Choroid plexus epithelial cell (primary cell): ENCODE measurements around the gene RFPL4A.
"Not testable (repeated sequence)": the region's sequence is repeated elsewhere in the genome, so short reads cannot be mapped to it uniquely, and the experiment has no call there.

Experiments
- DNase-seq: peaks from one replicate; pipeline ENCODE4 v3.0.0-alpha.2; 2010; ENCODE audit warnings: low read depth
- H3K4me3 ChIP-seq: 2 replicates; pipeline ENCODE4 v1.5.1; 2011; ENCODE audit warnings: low read depth, mild to moderate bottlenecking, control low read depth, low read length, moderate library complexity
- TF ChIP-seq, protein P1 (sequence below): conservative IDR thresholded peaks from 2 replicates; pipeline ENCODE4 v1.5.1; 2011; ENCODE audit warnings: low read depth, mild to moderate bottlenecking, control low read depth, inconsistent platforms, low read length, moderate library complexity

Gene RFPL4A

GRCh38 chr19:55758797-55759196, at the start of gene RFPL4A:
Gene RFPL4A (plus strand): TSS chr19:55759097. CDS start chr19:55761801, 2,704 bp downstream.
- not testable (repeated sequence) for DNase-seq, H3K4me3 ChIP-seq

- TF ChIP-seq, protein P1, sequence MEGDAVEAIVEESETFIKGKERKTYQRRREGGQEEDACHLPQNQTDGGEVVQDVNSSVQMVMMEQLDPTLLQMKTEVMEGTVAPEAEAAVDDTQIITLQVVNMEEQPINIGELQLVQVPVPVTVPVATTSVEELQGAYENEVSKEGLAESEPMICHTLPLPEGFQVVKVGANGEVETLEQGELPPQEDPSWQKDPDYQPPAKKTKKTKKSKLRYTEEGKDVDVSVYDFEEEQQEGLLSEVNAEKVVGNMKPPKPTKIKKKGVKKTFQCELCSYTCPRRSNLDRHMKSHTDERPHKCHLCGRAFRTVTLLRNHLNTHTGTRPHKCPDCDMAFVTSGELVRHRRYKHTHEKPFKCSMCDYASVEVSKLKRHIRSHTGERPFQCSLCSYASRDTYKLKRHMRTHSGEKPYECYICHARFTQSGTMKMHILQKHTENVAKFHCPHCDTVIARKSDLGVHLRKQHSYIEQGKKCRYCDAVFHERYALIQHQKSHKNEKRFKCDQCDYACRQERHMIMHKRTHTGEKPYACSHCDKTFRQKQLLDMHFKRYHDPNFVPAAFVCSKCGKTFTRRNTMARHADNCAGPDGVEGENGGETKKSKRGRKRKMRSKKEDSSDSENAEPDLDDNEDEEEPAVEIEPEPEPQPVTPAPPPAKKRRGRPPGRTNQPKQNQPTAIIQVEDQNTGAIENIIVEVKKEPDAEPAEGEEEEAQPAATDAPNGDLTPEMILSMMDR = no peak
- H3K4me3 ChIP-seq = no peak overlapping the region
- no peak for DNase-seq
These were observed 47.2 kb upstream of the RFPL4A start for GRCh38 chr19:55711719-55712118.

DNA sequence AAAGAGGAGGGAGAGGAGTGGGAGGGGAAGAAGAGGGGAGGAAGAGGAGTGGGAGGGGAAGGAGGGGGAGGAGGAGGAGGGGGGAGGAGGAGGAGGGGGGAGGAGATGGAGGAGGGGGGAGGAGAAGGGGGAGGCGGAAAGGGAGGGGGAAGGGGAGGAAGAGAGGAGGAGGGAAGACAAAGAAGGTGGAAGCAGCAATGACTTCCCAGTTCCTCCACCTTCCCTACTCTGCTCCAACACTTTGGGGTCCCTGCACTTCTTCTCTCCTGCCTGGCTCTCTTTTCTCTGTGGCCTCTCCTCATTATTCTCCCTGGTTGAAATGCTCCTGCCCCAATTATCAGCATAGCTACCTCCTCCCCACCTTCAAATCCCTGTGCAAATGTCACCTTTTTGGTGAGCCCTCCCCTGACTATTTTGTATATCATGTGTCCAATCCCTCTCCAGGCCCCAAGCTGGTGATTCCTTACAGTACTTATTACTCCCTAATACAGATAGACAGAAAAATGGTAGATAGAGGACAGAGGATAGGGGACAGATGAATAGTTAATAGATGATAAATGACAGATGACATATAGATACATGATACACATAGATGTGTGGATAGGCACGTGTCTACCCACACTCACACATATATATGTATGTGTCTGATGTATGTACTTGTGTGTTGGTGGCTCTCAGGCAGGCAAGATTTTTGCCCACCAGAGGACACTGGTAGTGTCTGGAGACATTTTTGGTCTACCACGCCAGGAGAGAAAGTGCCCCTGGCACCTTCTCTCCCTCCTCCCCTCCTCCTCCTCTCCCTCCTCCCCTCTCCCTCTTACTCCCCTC, 45.9 kb upstream of the RFPL4A start:
- TF ChIP-seq, protein P1 = no peak
- H3K4me3 ChIP-seq = no peak overlapping the region
- no peak for DNase-seq

DNA sequence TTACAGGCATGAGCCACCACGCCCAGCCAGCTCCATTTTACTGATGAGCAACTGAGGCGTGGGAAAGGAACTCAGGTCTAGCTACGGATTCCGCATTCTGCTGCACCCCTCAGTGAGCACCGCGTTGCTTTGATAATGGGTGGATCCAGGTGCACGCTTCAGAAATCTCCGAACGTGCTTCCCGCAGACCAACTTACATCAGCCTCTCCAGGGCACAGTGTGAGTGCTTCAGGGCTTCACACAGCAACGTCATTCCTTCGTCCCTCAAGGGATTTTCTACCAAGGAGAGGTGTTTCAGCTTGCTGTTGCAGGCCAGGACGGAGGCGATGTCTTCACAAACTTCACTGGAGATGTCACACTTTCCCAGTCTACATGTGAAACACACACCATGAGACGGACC, 42.4 kb upstream of the RFPL4A start:
- H3K4me3 ChIP-seq = no peak overlapping the region
- TF ChIP-seq, protein P1 = no peak
- no peak for DNase-seq

GRCh38 chr19:55717251-55717650, 41.6 kb upstream of the RFPL4A start:
- DNase-seq = no peak
- H3K4me3 ChIP-seq = no peak overlapping the region
- TF ChIP-seq, protein P1 = no peak

- DNase-seq, H3K4me3 ChIP-seq: not testable (repeated sequence)
These were observed 40.8 kb upstream of the RFPL4A start for GRCh38 chr19:55717879-55718711.

GRCh38 chr19:55720214-55720746, 38.6 kb upstream of the RFPL4A start:
- H3K4me3 ChIP-seq = no peak overlapping the region
- DNase-seq = no peak
- TF ChIP-seq, protein P1 = no peak

DNA sequence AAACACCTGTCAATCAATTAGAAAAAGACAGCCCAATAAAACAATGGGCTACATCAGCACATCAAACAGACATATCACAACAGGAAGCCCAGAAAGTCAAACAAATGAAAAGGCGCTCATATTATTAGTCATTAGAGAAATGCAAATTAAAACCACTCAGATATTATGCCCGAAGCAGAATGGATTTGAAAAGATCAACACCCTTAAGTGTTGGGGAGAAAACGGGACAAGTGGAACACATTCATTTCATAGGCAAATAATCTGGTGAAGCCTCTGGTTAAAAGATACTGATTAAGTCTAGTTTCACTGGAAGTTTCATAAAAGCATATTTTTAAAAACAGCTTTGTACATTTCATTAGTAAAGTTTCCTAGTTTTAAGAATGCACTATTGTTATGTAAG, 38.1 kb upstream of the RFPL4A start:
- no peak overlapping the region for H3K4me3 ChIP-seq
- no peak for DNase-seq
- TF ChIP-seq, protein P1 = no peak
